ENCODE data around the gene CLNK.

GRCh38 chr4:10534820-10535219, 149.7 kb downstream of the CLNK start:
- TF ChIP-seq CTCF (IDR thresholded peaks at IDR 0.05; ENCODE audit: low read depth, low read length) (no peak), EZH2phosphoT487 (IDR thresholded peaks at IDR 0.05; ENCODE audit: low read depth) (no peak)

All from OCI-LY3 (cell line).